PFSK-1 (cell line): ENCODE data around the gene HK1.

Experiments used
- POLR2AphosphoS5 ChIP-seq: IDR thresholded peaks from 2 replicates; pipeline ENCODE4 v1.6.1; 2012; ENCODE audit warnings: low read depth, mild to moderate bottlenecking, control low read depth, low read length, moderate library complexity
- REST ChIP-seq, 2 experiments: IDR thresholded peaks; 2 replicates each; pipeline versions ENCODE4 v1.6.1 to v1.8.0; 2011 to 2012; ENCODE audit warnings: low read depth in 2 of 2, low read length in 2 of 2, control low read depth in 1 of 2, inconsistent platforms in 1 of 2, mild to moderate bottlenecking in 1 of 2, moderate library complexity in 1 of 2; ENCODE audit not compliant: insufficient read depth in 1 of 2
- SIN3A ChIP-seq: IDR thresholded peaks from 2 replicates; pipeline ENCODE4 v1.6.1; 2012; ENCODE audit warnings: mild to moderate bottlenecking, low read length, moderate library complexity, borderline replicate concordance; ENCODE audit not compliant: insufficient read depth
- TAF1 ChIP-seq: IDR thresholded peaks from 2 replicates; pipeline ENCODE4 v1.6.1; 2012; ENCODE audit warnings: low read length, control low read depth, borderline replicate concordance; ENCODE audit not compliant: insufficient read depth

- TF ChIP-seq POLR2AphosphoS5 = no peak
- TF ChIP-seq TAF1 = no peak
- no peak for TF ChIP-seq REST (IDR thresholded peaks at IDR 0.05; ENCODE audit: insufficient read depth in 1 of 2, low read depth in 2 of 2, low read length in 2 of 2)
- no peak for TF ChIP-seq SIN3A
These were observed 119.7 kb downstream of the HK1 start for GRCh38 chr10:69397972-69398371.
